DMS53 treated with DMSO at 0.1 percent for 48 hours (cell line): ENCODE measurements around the gene GPR137.
A peak's percentile ranks its signal among the peaks of the same experiment; 100 is the strongest.

ENCODE experiments used
- DNase-seq: peaks from one replicate; lab custom pipeline; 2025; ENCODE audit not compliant: unreplicated experiment; lab: John Stamatoyannopoulos, UW

Gene GPR137

GRCh38 chr11:64263021-64263946, 22.4 kb upstream of the GPR137 start:
- no peak for DNase-seq

GRCh38 chr11:64263947-64264317, 21.7 kb upstream of the GPR137 start:
- DNase-seq: no peak

- DNase-seq: no peak
These were observed 21.2 kb upstream of the GPR137 start for GRCh38 chr11:64264371-64264852.

- DNase-seq: no peak
These were observed 20.2 kb upstream of the GPR137 start for GRCh38 chr11:64265176-64266160.

- no peak for DNase-seq
These were observed 19.3 kb upstream of the GPR137 start for GRCh38 chr11:64266339-64266738.

GRCh38 chr11:64267207-64267945, 18.3 kb upstream of the GPR137 start:
- DNase-seq: no peak

GRCh38 chr11:64268025-64268892, 17.4 kb upstream of the GPR137 start:
- DNase-seq: no peak

GRCh38 chr11:64268893-64269539, 16.6 kb upstream of the GPR137 start:
- peak; percentile 54 for DNase-seq

- peak; percentile 98 for DNase-seq
These were observed 16.0 kb upstream of the GPR137 start for GRCh38 chr11:64269540-64270220.

GRCh38 chr11:64275031-64275800, 10.4 kb upstream of the GPR137 start:
- no peak for DNase-seq

GRCh38 chr11:64275841-64276240, 9.8 kb upstream of the GPR137 start:
- DNase-seq: no peak

- no peak for DNase-seq
These were observed 8.8 kb upstream of the GPR137 start for GRCh38 chr11:64276653-64277431.

GRCh38 chr11:64278576-64279190, 7.0 kb upstream of the GPR137 start:
- DNase-seq: no peak

- DNase-seq: no peak
These were observed 3.5 kb upstream of the GPR137 start for GRCh38 chr11:64281957-64282770.

- DNase-seq: no peak
These were observed 2.6 kb upstream of the GPR137 start for GRCh38 chr11:64283092-64283491.
